GM10266 (cell line): ENCODE measurements around the gene OR2AG1.

Experiments used
- DNase-seq: peaks from one replicate; pipeline ENCODE4 v3.0.0; 2012; ENCODE audit errors: extremely low spot score
- TF ChIP-seq, protein P1 (sequence below): IDR thresholded peaks from 2 replicates; pipeline ENCODE4 v1.5.1; 2012; ENCODE audit warnings: mild to moderate bottlenecking, low read depth; ENCODE audit not compliant: control insufficient read depth, insufficient read depth; ENCODE audit errors: missing control alignments

The OR2AG1 gene

DNA sequence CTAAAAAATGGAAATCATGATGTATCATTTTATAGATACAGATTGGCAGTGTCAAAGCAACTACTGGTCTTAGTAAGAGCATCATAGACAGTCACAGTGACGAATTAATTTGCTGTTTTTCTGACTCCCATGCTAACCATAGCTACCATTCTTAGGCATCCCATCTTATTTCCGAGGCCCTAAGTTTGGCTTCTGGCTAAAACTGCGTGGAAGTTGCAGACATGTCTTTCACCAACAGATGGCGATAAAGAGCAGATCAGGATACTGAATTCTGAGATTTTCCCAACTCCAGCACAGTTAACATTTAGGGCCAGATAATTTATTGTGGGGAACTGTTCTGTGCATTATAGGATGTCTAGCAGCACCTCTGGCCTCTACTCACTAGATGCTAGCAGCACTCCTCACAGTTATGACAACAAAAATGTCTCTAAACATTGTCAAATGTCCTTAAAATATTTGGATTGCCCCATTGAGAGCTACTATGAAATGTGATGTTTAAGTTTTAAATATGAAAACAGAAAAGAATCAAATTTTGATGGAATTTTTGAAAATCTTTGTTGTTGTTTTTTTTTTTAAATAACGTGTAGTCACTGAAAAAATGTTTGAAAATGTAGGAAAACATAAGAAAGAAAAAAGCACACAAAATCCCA, 27.4 kb upstream of the OR2AG1 start:
- TF ChIP-seq, protein P1, sequence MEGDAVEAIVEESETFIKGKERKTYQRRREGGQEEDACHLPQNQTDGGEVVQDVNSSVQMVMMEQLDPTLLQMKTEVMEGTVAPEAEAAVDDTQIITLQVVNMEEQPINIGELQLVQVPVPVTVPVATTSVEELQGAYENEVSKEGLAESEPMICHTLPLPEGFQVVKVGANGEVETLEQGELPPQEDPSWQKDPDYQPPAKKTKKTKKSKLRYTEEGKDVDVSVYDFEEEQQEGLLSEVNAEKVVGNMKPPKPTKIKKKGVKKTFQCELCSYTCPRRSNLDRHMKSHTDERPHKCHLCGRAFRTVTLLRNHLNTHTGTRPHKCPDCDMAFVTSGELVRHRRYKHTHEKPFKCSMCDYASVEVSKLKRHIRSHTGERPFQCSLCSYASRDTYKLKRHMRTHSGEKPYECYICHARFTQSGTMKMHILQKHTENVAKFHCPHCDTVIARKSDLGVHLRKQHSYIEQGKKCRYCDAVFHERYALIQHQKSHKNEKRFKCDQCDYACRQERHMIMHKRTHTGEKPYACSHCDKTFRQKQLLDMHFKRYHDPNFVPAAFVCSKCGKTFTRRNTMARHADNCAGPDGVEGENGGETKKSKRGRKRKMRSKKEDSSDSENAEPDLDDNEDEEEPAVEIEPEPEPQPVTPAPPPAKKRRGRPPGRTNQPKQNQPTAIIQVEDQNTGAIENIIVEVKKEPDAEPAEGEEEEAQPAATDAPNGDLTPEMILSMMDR: peak; percentile 85
- peak; percentile 32 for DNase-seq

DNA sequence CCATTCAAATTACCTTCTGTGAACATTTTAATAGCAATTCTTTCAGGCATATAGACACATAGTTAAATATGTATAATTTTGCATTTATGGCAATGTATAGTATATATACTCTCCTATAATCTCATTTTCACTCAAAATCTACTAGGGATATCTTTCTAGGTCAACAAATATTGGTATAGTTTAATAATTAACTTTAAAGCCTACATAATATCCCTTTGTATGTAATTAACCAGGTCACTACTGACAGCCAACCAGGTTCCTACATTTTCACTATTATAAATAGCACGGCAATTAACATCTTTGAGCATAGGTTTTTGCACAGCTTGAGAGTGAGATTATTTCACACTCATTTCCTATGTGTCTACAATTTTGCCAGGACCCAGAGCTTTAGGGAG, 26.9 kb upstream of the OR2AG1 start:
- TF ChIP-seq, protein P1: no peak

DNA sequence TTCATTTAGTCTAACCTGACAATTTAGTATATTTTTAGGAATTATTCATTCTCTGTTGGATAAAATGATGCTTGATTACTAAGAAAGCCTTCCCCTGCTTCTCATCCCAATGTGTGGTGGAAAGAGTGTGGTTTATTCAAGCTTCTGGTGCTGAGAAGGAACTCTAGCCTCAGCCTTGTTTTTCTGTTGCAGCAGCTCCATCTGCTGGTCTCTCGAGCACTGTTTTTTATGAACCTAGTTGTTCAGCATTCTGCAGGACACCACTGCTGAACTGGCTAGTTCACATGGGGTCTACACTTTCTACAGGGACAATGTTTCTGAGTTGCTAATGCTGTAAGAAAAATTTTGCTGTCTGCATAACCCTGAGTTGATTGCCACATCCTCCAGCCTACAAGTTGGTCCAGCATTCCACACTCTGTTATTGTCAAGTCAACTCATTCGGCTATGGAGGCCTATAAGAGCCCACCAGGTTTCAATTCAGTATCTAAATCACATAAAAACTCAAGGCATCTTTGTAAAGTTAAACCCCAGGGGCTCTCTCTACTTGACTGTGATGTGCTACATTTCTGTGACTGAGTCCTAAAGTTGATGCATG, 25.4 kb upstream of the OR2AG1 start:
- TF ChIP-seq, protein P1: peak; percentile 76
- DNase-seq: peak; percentile 41

More for the DNA sequence above, 26.9 kb upstream of the OR2AG1 start:
- no peak for DNase-seq

DNA sequence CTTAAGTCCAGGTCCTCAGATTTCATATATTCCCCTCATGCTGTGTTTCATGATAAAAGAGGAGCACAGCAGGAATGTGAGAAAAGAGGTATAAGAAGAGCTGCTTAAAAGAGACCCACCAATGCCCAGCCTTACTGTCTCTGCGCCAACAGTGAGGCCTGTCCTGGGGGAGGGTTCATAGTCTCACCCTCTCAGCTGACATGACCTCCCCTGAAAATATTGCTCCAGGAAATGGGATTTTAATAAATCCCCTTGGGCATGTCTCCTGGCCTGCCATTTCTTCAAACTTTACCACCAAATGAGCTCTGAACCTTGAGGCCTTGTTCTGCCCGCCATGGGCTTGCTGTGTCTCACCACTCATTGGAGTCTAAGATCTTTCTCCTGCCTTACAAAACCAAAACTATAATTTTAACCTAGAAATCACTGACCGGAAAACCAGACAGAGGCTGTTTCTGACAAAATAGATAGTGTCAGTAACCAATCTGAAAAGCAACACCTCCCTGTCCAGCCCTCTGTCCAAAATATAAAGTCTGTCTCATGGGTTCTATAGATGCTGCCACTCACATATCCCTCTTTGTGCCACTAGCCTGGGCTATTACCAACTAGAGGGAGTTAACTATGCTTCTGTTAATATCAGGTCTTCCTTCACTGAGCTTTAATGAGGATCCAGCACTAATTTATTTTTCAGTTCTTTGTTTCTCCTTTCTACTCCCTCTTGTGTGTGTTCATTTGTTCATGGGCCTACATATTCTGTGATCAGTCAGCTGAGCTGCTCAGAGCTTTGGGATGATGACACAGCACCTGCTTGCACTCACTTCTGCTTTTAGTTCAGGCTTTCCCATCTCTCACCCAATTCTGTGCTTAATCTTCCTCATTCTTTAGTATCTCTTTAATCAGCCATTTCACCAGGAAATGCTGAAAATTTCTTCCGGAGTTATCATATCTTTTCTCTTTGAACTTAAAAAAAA, 10.6 kb upstream of the OR2AG1 start, which contains the start of gene OR2AG2:
Gene OR2AG2, minus strand, starts transcription at position 51 of the 968 bp plus-strand sequence. CDS start 3,019 bp downstream, outside the sequence.
- peak; percentile 38 for DNase-seq
- TF ChIP-seq, protein P1: no peak

DNA sequence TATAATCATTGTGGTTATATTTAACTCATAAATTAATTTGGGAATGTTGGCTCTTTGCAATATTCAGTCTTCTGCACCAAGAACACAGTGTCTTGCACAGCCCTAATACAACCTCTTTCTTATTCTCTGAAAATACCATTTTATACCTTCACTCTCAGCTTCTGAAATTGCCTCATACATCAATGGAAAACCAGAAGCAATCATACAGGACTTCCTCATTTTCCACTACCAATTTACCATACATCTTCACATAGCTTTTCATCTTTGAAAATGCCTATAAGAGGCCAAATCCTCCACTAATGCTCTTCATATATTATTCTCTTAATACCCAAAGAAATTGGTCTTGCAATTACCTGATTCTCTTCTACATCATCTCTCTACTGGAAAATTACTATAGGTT, 4.3 kb upstream of the OR2AG1 start:
- TF ChIP-seq, protein P1: no peak
- no peak for DNase-seq

DNA sequence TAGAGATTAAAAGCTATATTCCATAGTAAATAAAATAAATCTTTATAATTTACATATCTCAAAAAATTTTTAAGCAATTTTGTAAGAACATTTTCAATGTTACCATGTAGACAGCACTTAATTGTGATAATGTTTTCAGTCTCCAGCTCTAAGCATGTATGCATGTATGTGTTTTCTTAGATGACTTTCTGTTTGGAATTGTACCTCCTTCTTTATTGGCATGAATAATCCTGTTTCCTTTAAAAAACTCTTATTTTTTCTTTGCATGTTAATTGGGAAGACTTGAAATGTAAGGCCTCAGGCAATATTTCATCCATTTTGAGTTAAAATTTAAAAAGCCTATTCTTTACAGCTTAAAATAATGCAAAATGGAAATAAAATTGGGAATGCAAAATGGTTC, 2.0 kb upstream of the OR2AG1 start:
- no peak for DNase-seq
- TF ChIP-seq, protein P1: no peak
